Measurements from ENCODE around the gene ERC1.

The ERC1 gene

DNA sequence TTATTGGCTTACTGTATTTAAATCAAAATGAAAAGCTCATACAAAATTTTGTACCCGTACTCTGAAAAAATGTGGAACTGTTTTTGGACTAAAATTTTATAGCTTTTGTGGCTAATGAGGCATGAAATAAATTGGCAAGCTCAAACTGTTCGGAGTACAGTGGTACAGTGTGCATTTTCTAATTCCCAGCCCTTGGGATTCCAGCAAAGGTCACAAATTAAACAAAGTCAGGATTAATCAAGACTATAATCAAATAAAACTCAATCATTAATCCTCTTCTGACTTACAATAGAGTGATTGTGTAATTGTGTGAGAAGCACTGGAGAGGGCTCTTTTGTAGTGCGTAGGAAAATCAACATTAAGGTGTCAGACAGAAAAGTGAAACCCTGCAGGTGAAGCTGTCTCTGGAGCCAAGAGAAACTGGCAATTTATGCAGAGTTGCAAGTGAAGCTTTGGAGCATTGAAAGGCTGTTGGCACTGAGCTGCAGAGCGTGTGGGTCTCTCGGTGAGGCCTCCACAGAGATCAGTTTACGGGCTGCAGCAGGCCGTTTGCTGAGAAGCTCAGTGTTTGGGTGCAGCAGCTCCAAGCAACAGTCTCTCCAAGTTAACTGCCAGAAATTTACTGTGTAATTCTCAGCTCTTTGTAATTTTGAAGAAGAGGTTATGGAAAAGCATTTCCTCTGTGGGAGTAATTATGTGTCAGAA, 327.5 kb downstream of the ERC1 start:
- no peak overlapping the region for H2AFZ ChIP-seq (ENCODE audit: low read length)
- no peaks in the 10 kb centered on the region for H3K9me3 ChIP-seq (replicated peaks; ENCODE audit: insufficient read depth, low read length)
- TF ChIP-seq EZH2phosphoT487 (IDR thresholded peaks at IDR 0.05; ENCODE audit: low read length) (no peak), CTCF (IDR thresholded peaks at IDR 0.05; ENCODE audit: low read length) (no peak), EZH2 (optimal IDR thresholded peaks at IDR 0.05; ENCODE audit: low read depth, low read length) (no peak)
- H3K4me2 ChIP-seq (ENCODE audit: low read depth, low read length), result no peak overlapping the region
- no peaks in the 10 kb centered on the region for H3K79me2 ChIP-seq (ENCODE audit: low read length)
- H3K9ac ChIP-seq (ENCODE audit: low read length), result no peak overlapping the region
- H3K4me3 ChIP-seq (ENCODE audit: low read length), result no peak overlapping the region
- H3K36me3 ChIP-seq (replicated peaks; ENCODE audit: insufficient read depth, low read length), result no peaks in the 10 kb centered on the region; the same call in 1 of the 2 replicates
- H3K9me2 ChIP-seq (replicated peaks; ENCODE audit: insufficient read depth, low read length), result no peaks in the 10 kb centered on the region
- H3K27ac ChIP-seq (ENCODE audit: low read length), result no peak overlapping the region
- H3F3A ChIP-seq (ENCODE audit: insufficient read depth, low read length), result no peaks in the 10 kb centered on the region
- no peaks in the 10 kb centered on the region for H4K20me1 ChIP-seq (ENCODE audit: insufficient read depth, low read length)
- no peaks in the 10 kb centered on the region for H3K27me3 ChIP-seq (replicated peaks; ENCODE audit: insufficient read depth, low read length)
- DNase-seq, result no peak
- no peaks in the 10 kb centered on the region for H3K4me1 ChIP-seq (ENCODE audit: low read length)

DNA sequence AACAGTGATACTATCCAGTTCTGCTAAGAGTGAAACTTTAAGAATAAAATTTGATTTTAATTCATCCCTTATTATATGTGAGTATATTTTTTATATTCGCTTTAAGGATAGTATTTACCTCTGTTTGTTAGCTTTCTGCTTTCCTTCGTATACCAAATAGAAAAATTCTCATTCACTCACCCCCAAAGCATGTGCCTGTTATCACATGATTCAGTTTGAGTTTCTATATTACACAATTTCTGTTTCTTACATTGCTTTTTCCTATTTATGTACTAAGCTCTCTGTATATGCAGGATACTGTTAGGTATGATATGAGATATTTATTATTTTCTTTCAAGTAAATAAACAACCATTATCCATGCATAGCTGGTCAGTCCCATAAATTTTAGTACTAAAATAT, 328.2 kb downstream of the ERC1 start:
- no peaks in the 10 kb centered on the region for H3F3A ChIP-seq (ENCODE audit: insufficient read depth, low read length)
- H3K36me3 ChIP-seq (replicated peaks; ENCODE audit: insufficient read depth, low read length), result no peaks in the 10 kb centered on the region; the same call in 1 of the 2 replicates
- H4K20me1 ChIP-seq (ENCODE audit: insufficient read depth, low read length), result no peaks in the 10 kb centered on the region
- H3K9me2 ChIP-seq (replicated peaks; ENCODE audit: insufficient read depth, low read length), result no peaks in the 10 kb centered on the region
- H3K9me3 ChIP-seq (replicated peaks; ENCODE audit: insufficient read depth, low read length), result no peaks in the 10 kb centered on the region
- no peak overlapping the region for H3K9ac ChIP-seq (ENCODE audit: low read length)
- TF ChIP-seq CTCF (IDR thresholded peaks at IDR 0.05; ENCODE audit: low read length) (no peak), EZH2 (optimal IDR thresholded peaks at IDR 0.05; ENCODE audit: low read depth, low read length) (no peak), EZH2phosphoT487 (IDR thresholded peaks at IDR 0.05; ENCODE audit: low read length) (no peak)
- H3K79me2 ChIP-seq (ENCODE audit: low read length), result no peaks in the 10 kb centered on the region
- no peaks in the 10 kb centered on the region for H3K27me3 ChIP-seq (replicated peaks; ENCODE audit: insufficient read depth, low read length)
- no peak for DNase-seq
- no peak overlapping the region for H3K4me2 ChIP-seq (ENCODE audit: low read depth, low read length)
- no peak overlapping the region for H3K4me3 ChIP-seq (ENCODE audit: low read length)
- H2AFZ ChIP-seq (ENCODE audit: low read length), result no peak overlapping the region
- H3K4me1 ChIP-seq (ENCODE audit: low read length), result no peaks in the 10 kb centered on the region
- no peak overlapping the region for H3K27ac ChIP-seq (ENCODE audit: low read length)

DNA sequence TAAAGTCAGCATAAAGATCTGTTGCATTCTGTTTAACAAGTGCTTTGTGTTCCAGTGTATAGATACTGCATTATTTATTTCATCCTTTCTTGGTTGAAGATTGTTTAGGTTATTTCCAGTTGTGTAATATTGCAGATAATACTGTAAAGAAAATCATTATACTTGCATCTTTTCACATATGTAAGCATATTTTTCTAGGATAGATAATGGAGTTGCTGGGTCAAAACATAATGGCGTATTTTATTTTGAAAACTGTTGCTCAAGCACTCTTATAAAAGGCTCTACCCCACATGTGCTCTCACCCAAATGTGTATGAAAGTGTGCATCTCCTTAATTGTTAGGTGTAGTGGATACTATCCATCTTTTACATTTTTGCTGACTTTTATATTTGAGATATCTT, 329.0 kb downstream of the ERC1 start:
- H4K20me1 ChIP-seq (ENCODE audit: insufficient read depth, low read length), result no peaks in the 10 kb centered on the region
- H3F3A ChIP-seq (ENCODE audit: insufficient read depth, low read length), result no peaks in the 10 kb centered on the region
- no peak overlapping the region for H2AFZ ChIP-seq (ENCODE audit: low read length)
- H3K9me2 ChIP-seq (replicated peaks; ENCODE audit: insufficient read depth, low read length), result no peaks in the 10 kb centered on the region
- no peak for DNase-seq
- no peaks in the 10 kb centered on the region; the same call in 1 of the 2 replicates for H3K36me3 ChIP-seq (replicated peaks; ENCODE audit: insufficient read depth, low read length)
- no peak overlapping the region for H3K4me3 ChIP-seq (ENCODE audit: low read length)
- no peak overlapping the region for H3K4me2 ChIP-seq (ENCODE audit: low read depth, low read length)
- no peak overlapping the region for H3K27ac ChIP-seq (ENCODE audit: low read length)
- H3K4me1 ChIP-seq (ENCODE audit: low read length), result no peaks in the 10 kb centered on the region
- H3K9ac ChIP-seq (ENCODE audit: low read length), result no peak overlapping the region
- no peaks in the 10 kb centered on the region for H3K79me2 ChIP-seq (ENCODE audit: low read length)
- H3K9me3 ChIP-seq (replicated peaks; ENCODE audit: insufficient read depth, low read length), result no peaks in the 10 kb centered on the region
- H3K27me3 ChIP-seq (replicated peaks; ENCODE audit: insufficient read depth, low read length), result no peaks in the 10 kb centered on the region
- TF ChIP-seq EZH2phosphoT487 (IDR thresholded peaks at IDR 0.05; ENCODE audit: low read length), result no peak
- TF ChIP-seq EZH2 (optimal IDR thresholded peaks at IDR 0.05; ENCODE audit: low read depth, low read length), result no peak
- TF ChIP-seq CTCF (IDR thresholded peaks at IDR 0.05; ENCODE audit: low read length), result no peak

All from MM.1S (cell line).